Measurements from ENCODE around the gene PRKN. TPM values are rescaled to one million over a fixed set of nuclear protein-coding genes. Genes with fewer than 3 reads are reported as not detected.

The PRKN gene
- total and polyA plus RNA-seq, 9 of the 15 experiments (the other 6 are each of a cell fraction or from before 2014, with no cell fraction given): 0.03 to 0.96 (median 0.15) TPM; not detected in 2

DNA sequence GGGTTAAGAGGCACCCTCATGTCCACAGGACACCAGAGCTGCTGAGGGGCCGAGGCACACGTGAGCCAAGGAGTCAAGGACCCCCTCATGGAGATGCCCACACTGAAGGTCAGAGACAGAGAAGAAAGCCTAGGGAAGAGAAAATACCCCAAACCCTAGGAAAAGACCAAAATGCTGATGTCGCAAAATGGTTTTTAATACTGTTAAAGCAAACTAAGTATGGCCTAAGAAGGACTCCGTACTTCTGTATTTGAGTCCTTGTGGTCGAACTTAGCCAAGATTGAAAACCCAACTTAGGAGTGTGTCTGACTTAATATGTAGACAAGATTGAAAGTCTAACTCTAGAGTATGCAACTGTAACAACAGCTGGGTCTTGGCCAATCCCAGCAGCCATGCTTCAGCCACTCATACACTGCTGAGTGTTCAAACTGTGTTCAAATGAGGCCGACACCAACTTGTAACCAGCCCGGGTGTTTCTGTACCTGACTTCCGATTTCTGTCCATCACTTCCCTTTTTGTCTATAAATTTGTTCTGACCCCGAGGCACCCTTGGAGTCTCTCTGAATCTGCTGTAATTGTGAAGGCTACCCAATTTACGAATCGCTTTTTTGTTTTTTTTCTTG is 1361.2 kb downstream of the PRKN start (continued):
- TF ChIP-seq, protein P1, sequence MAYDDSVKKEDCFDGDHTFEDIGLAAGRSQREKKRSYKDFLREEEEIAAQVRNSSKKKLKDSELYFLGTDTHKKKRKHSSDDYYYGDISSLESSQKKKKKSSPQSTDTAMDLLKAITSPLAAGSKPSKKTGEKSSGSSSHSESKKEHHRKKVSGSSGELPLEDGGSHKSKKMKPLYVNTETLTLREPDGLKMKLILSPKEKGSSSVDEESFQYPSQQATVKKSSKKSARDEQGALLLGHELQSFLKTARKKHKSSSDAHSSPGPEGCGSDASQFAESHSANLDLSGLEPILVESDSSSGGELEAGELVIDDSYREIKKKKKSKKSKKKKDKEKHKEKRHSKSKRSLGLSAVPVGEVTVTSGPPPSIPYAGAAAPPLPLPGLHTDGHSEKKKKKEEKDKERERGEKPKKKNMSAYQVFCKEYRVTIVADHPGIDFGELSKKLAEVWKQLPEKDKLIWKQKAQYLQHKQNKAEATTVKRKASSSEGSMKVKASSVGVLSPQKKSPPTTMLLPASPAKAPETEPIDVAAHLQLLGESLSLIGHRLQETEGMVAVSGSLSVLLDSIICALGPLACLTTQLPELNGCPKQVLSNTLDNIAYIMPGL (CRISPR knock-in tag; IDR thresholded peaks at IDR 0.05): no peak
- TF ChIP-seq ZNF124 (CRISPR knock-in tag; IDR thresholded peaks at IDR 0.05): no peak
- TF ChIP-seq ZNF717 (CRISPR knock-in tag; IDR thresholded peaks at IDR 0.05): no peak
- TF ChIP-seq TEAD4 (IDR thresholded peaks at IDR 0.05; ENCODE audit: low read length): no peak
- no peak for TF ChIP-seq TEAD4 (CRISPR knock-in tag; IDR thresholded peaks at IDR 0.05; ENCODE audit: borderline replicate concordance)
- TF ChIP-seq SPI1 (IDR thresholded peaks at IDR 0.05; ENCODE audit: borderline replicate concordance, low read depth, low read length): peak; percentile 74
- no peak for TF ChIP-seq ZNF3 (CRISPR knock-in tag; IDR thresholded peaks at IDR 0.05)
- TF ChIP-seq ZNF316 (IDR thresholded peaks at IDR 0.05): peak; percentile 86
- TF ChIP-seq HNRNPK (IDR thresholded peaks at IDR 0.05; ENCODE audit: low read depth, low read length, poor library complexity, severe bottlenecking): no peak
- no peak for TF ChIP-seq ASH1L (IDR thresholded peaks at IDR 0.05; ENCODE audit: borderline replicate concordance, low read depth, partially characterized antibody)
- TF ChIP-seq ZNF347 (CRISPR knock-in tag; IDR thresholded peaks at IDR 0.05; ENCODE audit: low read depth): no peak
- TF ChIP-seq MYBL2 (IDR thresholded peaks at IDR 0.05; ENCODE audit: low read depth): no peak
- TF ChIP-seq MYBL2 (CRISPR knock-in tag; IDR thresholded peaks at IDR 0.05; ENCODE audit: borderline replicate concordance): no peak
- TF ChIP-seq, protein P2, sequence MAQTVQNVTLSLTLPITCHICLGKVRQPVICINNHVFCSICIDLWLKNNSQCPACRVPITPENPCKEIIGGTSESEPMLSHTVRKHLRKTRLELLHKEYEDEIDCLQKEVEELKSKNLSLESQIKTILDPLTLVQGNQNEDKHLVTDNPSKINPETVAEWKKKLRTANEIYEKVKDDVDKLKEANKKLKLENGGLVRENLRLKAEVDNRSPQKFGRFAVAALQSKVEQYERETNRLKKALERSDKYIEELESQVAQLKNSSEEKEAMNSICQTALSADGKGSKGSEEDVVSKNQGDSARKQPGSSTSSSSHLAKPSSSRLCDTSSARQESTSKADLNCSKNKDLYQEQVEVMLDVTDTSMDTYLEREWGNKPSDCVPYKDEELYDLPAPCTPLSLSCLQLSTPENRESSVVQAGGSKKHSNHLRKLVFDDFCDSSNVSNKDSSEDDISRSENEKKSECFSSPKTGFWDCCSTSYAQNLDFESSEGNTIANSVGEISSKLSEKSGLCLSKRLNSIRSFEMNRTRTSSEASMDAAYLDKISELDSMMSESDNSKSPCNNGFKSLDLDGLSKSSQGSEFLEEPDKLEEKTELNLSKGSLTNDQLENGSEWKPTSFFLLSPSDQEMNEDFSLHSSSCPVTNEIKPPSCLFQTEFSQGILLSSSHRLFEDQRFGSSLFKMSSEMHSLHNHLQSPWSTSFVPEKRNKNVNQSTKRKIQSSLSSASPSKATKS (CRISPR knock-in tag; IDR thresholded peaks at IDR 0.05): no peak
- TF ChIP-seq RFX5 (IDR thresholded peaks at IDR 0.05; ENCODE audit: low read depth, low read length): no peak
- TF ChIP-seq ARNT (IDR thresholded peaks at IDR 0.05): no peak
- TF ChIP-seq NONO (IDR thresholded peaks at IDR 0.05; ENCODE audit: low read depth in 2 of 2, low read length in 1 of 2): no peak
- TF ChIP-seq, protein P3, sequence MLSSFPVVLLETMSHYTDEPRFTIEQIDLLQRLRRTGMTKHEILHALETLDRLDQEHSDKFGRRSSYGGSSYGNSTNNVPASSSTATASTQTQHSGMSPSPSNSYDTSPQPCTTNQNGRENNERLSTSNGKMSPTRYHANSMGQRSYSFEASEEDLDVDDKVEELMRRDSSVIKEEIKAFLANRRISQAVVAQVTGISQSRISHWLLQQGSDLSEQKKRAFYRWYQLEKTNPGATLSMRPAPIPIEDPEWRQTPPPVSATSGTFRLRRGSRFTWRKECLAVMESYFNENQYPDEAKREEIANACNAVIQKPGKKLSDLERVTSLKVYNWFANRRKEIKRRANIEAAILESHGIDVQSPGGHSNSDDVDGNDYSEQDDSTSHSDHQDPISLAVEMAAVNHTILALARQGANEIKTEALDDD (IDR thresholded peaks at IDR 0.05): no peak
- TF ChIP-seq CBX3 (IDR thresholded peaks at IDR 0.05; ENCODE audit: borderline replicate concordance in 1 of 2, low read length in 2 of 2): no peak
- TF ChIP-seq FOXJ2 (tag; IDR thresholded peaks at IDR 0.05): no peak
- TF ChIP-seq CAMTA2 (CRISPR knock-in tag; conservative IDR thresholded peaks at IDR 0.05): no peak
- no peak for TF ChIP-seq KDM2B (CRISPR knock-in tag; IDR thresholded peaks at IDR 0.05)
- no peak for TF ChIP-seq NRF1 (conservative IDR thresholded peaks at IDR 0.05 in 1 of 2, IDR thresholded peaks at IDR 0.05 in 1 of 2)
- TF ChIP-seq ZFPM2 (CRISPR knock-in tag; IDR thresholded peaks at IDR 0.05): no peak
- TF ChIP-seq SIN3B (IDR thresholded peaks at IDR 0.05; ENCODE audit: low read depth): no peak
